Skeletal muscle tissue (tissue), 4 donors: ENCODE data around the gene HS6ST2. TPM values are rescaled to one million over a fixed set of nuclear protein-coding genes. Genes with fewer than 3 reads are reported as not detected.
"Not testable (repeated sequence)": the region's sequence is repeated elsewhere in the genome, so short reads cannot be mapped to it uniquely, and the experiment has no call there.

Source experiments
- H3K27ac ChIP-seq: one replicate; pipeline ENCODE4 v1.7.0; 2013; ENCODE audit warnings: mild to moderate bottlenecking, low read depth, low read length, inconsistent platforms
- H3K27me3 ChIP-seq, 3 donors: one replicate each; pipeline ENCODE4 v1.7.0; 2013; ENCODE audit warnings: low read length in 3 of 3; ENCODE audit not compliant: control insufficient read depth in 3 of 3, insufficient read depth in 3 of 3
- H3K36me3 ChIP-seq, 3 donors: one replicate each; pipeline ENCODE4 v1.7.0; 2013; ENCODE audit warnings: low read length in 3 of 3; ENCODE audit not compliant: control insufficient read depth in 3 of 3, insufficient read depth in 3 of 3
- H3K4me1 ChIP-seq, 3 donors: one replicate each; pipeline ENCODE4 v1.7.0; 2013; ENCODE audit warnings: low read length in 3 of 3, mild to moderate bottlenecking in 3 of 3; ENCODE audit not compliant: control insufficient read depth in 3 of 3, insufficient read depth in 3 of 3
- H3K4me3 ChIP-seq, 3 donors: one replicate each; pipeline ENCODE4 v1.7.0; 2013; ENCODE audit warnings: low read length in 3 of 3
- H3K9ac ChIP-seq, 3 donors: one replicate each; pipeline ENCODE4 v1.7.0; 2013; ENCODE audit warnings: low read length in 3 of 3, mild to moderate bottlenecking in 3 of 3, moderate library complexity in 2 of 3, low read depth in 1 of 3
- H3K9me3 ChIP-seq, 3 donors: one replicate each; pipeline ENCODE4 v1.7.0; 2013; ENCODE audit warnings: low read length in 3 of 3; ENCODE audit not compliant: control insufficient read depth in 3 of 3
- total RNA-seq: library from RNA; depleted of rRNA; stranded (reverse); fragments of >200 nt; gene quantifications from one replicate; pipeline ENCODE4 v1.2.3, GENCODE V29; 2014
- donor health status: Osteomylitis.

The HS6ST2 gene
- total RNA-seq, 1 donor from 2014 or later, result 19.8 TPM

DNA sequence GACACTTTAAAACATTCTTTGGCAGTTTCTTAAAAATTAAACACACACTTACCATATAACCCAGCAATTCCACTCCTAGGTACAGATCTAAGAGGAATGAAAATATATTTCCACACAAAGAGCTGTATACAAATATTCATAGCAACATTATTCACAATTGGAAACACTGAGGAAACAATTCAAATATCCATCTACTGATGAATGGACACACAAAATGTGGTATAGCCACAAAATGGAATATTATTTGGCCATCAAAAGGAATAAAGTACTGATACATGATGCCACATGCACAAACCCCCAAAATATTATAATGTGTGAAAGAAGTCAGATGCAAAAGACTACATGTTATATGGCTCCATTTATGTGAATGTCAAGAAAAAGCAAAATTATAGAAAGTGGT, 70.9 kb downstream of the HS6ST2 start:
- H3K4me1 ChIP-seq, result no peaks in the 10 kb centered on the region
- H3K9me3 ChIP-seq, result no peaks in the 10 kb centered on the region
- no peaks in the 10 kb centered on the region for H3K27me3 ChIP-seq
- H3K36me3 ChIP-seq, result no peaks in the 10 kb centered on the region
- no peak overlapping the region for H3K9ac ChIP-seq
- no peak overlapping the region for H3K4me3 ChIP-seq
- H3K27ac ChIP-seq, result no peak overlapping the region

DNA sequence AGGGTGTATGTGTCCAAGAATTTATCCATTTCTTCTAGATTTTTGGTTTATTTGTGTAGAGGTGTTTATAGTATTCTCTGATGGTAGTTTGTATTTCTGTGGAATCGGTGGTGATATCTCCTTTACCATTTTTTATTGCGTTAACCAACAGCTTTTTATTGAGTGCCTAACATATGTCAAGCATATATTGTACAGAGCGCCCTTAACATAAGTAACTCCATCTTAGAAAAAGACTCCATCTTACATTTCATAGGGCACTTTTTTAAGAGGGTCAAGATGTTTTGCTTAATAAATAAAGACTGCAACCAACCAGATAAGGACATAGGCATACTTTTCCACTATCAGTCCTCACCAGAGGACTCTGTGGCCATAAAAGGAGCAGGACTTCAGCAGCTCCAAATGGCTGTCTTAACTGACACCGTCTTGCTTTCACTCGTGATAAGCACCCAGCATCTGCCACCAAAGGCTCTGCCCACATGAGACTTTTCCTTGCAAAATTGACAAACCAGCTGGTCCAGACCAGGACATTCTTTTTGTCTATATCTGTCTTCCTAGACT, 75.0 kb downstream of the HS6ST2 start:
- Histone ChIP-seq H3K27ac (no peak overlapping the region), H3K4me3 (no peak overlapping the region), H3K36me3 (no peaks in the 10 kb centered on the region), H3K27me3 (no peaks in the 10 kb centered on the region), H3K9me3 (no peaks in the 10 kb centered on the region), H3K4me1 (no peaks in the 10 kb centered on the region), H3K9ac (no peak overlapping the region)

DNA sequence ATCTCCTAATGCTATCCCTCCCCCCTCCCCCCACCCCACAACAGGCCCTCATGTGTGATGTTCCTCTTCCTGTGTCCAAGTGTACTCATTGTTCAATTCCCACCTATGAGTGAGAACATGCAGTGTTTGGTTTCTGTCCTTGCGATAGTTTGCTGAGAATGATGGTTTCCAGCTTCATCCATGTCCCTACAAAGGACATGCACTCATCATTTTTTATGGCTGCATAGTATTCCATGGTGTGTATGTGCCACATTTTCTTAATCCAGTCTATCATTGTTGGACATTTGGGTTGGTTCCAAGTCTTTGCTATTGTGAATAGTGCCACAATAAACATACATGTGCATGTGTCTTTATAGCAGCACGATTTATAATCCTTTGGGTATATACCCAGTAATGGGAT, 77.7 kb downstream of the HS6ST2 start:
- H3K36me3 ChIP-seq, H3K9me3 ChIP-seq, H3K27me3 ChIP-seq, H3K9ac ChIP-seq, H3K4me1 ChIP-seq, H3K27ac ChIP-seq, H3K4me3 ChIP-seq: not testable (repeated sequence)

DNA sequence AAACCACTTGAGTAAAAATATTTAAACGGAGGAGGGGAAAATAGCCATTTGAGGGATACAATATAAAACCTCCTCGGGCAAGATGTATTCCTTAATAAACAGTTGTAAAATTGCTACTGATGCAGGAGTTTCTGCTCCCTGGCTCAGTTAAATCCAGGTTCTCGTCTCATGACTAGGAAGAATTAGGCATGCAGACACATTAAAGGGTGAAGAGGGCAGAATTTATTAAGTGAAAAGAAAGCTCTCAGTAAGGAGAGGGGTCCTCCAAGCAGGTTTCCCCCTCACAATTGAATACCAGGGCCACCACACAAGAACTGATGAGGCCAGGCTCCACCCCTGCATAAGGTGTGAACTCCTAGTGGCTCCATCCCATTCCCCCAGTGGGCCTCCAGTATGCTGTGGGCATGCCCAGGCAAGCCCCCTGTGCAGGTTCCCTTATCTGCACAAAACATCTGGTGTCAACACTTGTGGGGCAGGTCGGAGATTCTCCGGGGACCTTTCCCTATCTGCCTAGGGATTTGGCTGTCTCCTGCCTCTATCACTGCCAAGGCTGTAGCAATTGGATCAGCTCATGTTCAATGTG, 80.4 kb downstream of the HS6ST2 start:
- no peak overlapping the region for H3K9ac ChIP-seq
- H3K27ac ChIP-seq, result no peak overlapping the region
- H3K9me3 ChIP-seq, result no peaks in the 10 kb centered on the region

DNA sequence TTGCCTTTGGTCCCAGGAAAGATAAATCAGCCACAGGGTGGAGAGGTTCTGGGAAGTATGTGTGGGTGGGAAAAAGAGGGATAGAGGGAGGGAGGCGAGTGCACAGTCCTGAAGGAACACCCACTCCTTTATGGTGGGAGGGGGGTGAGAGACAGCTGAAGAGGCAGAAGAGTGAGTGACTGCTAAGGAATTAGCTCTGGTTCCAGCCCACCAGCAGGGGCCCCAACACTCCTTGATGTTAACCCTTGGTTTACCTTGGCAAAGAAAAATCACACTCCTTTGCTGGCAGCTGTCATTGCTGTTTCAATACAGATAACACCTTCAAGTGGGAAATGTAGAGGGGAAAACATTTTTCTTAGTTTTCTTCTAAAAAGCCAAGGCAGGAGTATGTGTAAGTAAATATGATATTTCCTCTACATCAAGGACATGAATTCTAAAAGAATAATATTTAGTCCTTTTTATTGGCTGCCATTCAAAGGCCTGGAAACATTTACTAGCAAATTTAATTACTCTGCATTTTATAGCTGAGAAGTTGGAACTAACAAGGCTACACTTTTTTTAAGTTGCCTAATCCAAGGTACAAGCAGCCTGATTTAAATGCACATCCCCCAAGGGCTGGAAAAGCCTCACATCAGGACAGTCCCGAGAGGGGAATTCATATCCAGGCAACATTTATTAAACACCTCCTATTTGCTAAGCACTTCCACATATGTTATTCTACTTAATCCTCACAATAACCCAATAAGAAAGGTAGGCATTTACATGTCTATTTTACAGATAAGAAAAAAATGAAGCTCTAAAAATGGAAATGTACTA, 81.7 kb downstream of the HS6ST2 start:
- Histone ChIP-seq H3K36me3 (no peaks in the 10 kb centered on the region), H3K4me1 (no peaks in the 10 kb centered on the region), H3K27ac (no peak overlapping the region)

More for the DNA sequence above, 80.4 kb downstream of the HS6ST2 start:
- no peaks in the 10 kb centered on the region for H3K4me1 ChIP-seq
- H3K4me3 ChIP-seq, result no peak overlapping the region
- H3K36me3 ChIP-seq, result no peaks in the 10 kb centered on the region
- peaks cover 0 to 3% (median 0%) of the 10 kb centered on the region in 3 donors for H3K27me3 ChIP-seq

DNA sequence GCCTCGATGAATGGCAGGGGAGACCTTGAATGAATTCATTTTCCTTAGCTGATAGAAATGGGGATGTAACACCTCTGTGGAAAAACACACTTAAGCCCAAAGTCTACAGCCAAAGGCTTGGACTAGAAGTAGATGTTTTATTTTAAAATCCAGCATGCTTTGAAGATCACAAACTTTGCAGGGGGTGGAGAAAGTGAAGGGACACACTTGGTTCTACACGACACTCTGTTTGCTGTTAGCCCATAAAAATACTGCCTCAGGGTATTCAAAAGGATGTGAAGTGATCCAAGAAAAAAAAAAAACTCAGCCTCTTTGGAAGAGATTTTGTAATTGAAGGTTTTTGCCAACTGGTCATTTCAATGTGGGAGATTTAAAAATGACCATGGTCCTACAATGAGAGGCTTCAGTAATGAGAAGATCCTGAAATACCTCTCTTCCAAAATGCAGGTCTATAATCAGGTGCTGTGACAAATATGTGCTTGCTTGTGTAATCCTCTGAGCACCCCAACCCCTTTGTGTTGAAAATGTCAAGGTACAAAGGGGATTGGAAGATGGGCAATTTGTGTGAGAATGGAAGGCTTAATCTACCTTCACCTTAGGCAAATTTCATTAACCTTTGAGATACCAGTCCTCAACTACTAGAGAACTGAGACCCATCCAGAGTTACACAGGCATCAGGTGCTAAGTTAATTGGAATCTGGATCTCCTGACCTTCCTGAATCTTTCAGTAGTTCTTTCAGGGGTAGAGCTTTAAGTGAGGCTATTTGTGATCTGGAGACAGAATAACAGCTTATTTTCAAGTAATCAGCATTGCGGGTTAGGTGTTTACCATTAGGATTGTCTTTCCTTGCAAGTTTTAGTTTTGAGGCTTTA, 82.5 kb downstream of the HS6ST2 start:
- Histone ChIP-seq H3K9me3 (no peaks in the 10 kb centered on the region), H3K36me3 (no peaks in the 10 kb centered on the region), H3K4me1 (no peaks in the 10 kb centered on the region), H3K4me3 (no peak overlapping the region), H3K27ac (no peak overlapping the region), H3K27me3 (peaks cover 0 to 3% (median 0%) of the 10 kb centered on the region in 3 donors), H3K9ac (no peak overlapping the region)

More for the DNA sequence above, 81.7 kb downstream of the HS6ST2 start:
- Histone ChIP-seq H3K9ac (no peak overlapping the region), H3K9me3 (no peaks in the 10 kb centered on the region), H3K4me3 (no peak overlapping the region), H3K27me3 (peaks cover 0 to 3% (median 0%) of the 10 kb centered on the region in 3 donors)

DNA sequence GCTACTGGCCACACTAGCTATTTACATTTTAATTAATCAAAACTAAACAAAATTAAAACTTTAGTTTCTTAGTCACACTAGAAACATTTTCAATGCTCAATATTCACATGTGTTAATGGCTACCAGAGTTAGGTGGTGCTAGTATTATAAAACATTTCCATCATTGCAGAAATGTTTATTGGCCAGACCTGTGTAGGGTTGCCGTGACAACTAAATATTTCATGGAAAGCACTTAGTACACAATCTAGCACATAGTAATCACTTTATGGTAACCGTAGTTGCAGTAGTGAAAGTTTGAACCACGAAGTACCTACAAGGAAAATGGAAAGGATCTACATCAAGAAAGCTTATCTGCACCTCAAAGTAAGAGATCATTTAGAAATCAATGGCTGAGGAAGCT, 95.9 kb downstream of the HS6ST2 start:
- Histone ChIP-seq H3K27me3 (no peaks in the 10 kb centered on the region), H3K27ac (no peak overlapping the region), H3K4me3 (no peak overlapping the region), H3K36me3 (no peaks in the 10 kb centered on the region), H3K4me1 (no peaks in the 10 kb centered on the region), H3K9ac (no peak overlapping the region), H3K9me3 (no peaks in the 10 kb centered on the region)

DNA sequence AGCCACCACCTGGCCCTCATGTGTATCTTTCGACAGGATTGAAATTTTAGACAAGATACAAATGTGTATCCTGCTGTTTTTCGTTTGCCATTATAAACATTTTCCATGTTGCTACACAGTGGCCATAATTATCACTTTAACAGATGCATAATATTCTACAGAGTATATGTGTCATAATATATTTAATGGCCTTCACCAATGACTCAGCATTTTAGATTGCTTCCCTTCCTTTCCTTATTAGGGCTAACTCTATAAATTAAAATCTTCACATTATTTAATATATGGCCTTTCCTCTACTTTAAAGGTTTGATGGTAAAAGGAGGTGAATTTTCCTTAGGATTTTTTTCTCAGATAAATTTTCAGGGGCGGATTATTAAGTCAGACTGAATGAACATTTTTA, 97.4 kb downstream of the HS6ST2 start:
- Histone ChIP-seq H3K4me3 (no peak overlapping the region), H3K9me3 (no peaks in the 10 kb centered on the region), H3K27ac (no peak overlapping the region), H3K27me3 (no peaks in the 10 kb centered on the region), H3K4me1 (no peaks in the 10 kb centered on the region), H3K9ac (no peak overlapping the region), H3K36me3 (no peaks in the 10 kb centered on the region)

DNA sequence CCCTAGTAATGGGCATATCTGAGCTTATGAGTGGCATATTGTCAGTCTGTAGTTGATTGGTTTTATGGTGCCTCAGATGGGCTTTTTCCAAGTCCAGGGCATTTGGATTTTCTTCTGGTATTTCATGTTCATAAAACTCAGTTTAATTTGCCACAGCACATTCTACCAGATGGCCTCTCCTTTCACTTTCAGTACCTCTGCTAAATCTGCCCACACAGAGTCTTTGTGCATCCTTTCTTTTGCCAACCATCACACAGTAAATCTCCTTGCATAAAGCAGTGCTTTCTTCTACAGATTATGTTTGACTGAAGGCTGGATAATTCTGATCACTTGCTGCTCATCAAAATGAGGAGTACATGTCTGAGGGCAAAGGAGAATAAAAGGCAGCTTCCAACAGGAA, 98.2 kb downstream of the HS6ST2 start:
- no peaks in the 10 kb centered on the region for H3K36me3 ChIP-seq
- no peaks in the 10 kb centered on the region for H3K4me1 ChIP-seq
- H3K9ac ChIP-seq, result no peak overlapping the region
- no peak overlapping the region for H3K4me3 ChIP-seq
- H3K9me3 ChIP-seq, result no peaks in the 10 kb centered on the region
- H3K27me3 ChIP-seq, result no peaks in the 10 kb centered on the region
- H3K27ac ChIP-seq, result no peak overlapping the region
